ENCODE data around the gene DRAM2. TPM values are rescaled to one million over a fixed set of nuclear protein-coding genes. Genes with fewer than 3 reads are reported as not detected.

DRAM2 gene
- total RNA-seq (31.9 TPM), polyA plus RNA-seq (ENCODE audit: insufficient read depth, low read depth, low replicate concordance) (54.5 TPM)
- long read RNA-seq, donor 1, partial matches to known transcripts = 0 of 8 reads
- long read RNA-seq, donor 1, other reads (novel, unspliced or antisense) = 7 of 8 reads
- long read RNA-seq, donor 2, partial matches to known transcripts = 0 of 9 reads
- long read RNA-seq, donor 2, other reads (novel, unspliced or antisense) = 6 of 9 reads
- long read RNA-seq, donor 3, partial matches to known transcripts = 0 of 2 reads
- long read RNA-seq, donor 3, other reads (novel, unspliced or antisense) = 0 of 2 reads
- long read RNA-seq, donor 4, transcript DRAM2-201 (9 exons, 2,246 nt) = major isoform, 5 of 10 reads
- long read RNA-seq, donor 4, partial matches to known transcripts = 0 of 10 reads
- long read RNA-seq, donor 4, other reads (novel, unspliced or antisense) = 5 of 10 reads
- long read RNA-seq, donor 5, partial matches to known transcripts = 0 of 1 reads
- long read RNA-seq, donor 5, other reads (novel, unspliced or antisense) = 0 of 1 reads
- long read RNA-seq, donor 6, partial matches to known transcripts = 0 of 15 reads
- long read RNA-seq, donor 6, other reads (novel, unspliced or antisense) = 11 of 15 reads
- long read RNA-seq, donor 7, partial matches to known transcripts = 1 of 27 reads
- long read RNA-seq, donor 7, other reads (novel, unspliced or antisense) = 26 of 27 reads
- long read RNA-seq, donor 8, partial matches to known transcripts = 0 of 2 reads
- long read RNA-seq, donor 8, other reads (novel, unspliced or antisense) = 0 of 2 reads
- long read RNA-seq, donor 9, partial matches to known transcripts = 0 of 6 reads
- long read RNA-seq, donor 9, other reads (novel, unspliced or antisense) = 6 of 6 reads
- long read RNA-seq, donor 10 = 0 reads

DNA sequence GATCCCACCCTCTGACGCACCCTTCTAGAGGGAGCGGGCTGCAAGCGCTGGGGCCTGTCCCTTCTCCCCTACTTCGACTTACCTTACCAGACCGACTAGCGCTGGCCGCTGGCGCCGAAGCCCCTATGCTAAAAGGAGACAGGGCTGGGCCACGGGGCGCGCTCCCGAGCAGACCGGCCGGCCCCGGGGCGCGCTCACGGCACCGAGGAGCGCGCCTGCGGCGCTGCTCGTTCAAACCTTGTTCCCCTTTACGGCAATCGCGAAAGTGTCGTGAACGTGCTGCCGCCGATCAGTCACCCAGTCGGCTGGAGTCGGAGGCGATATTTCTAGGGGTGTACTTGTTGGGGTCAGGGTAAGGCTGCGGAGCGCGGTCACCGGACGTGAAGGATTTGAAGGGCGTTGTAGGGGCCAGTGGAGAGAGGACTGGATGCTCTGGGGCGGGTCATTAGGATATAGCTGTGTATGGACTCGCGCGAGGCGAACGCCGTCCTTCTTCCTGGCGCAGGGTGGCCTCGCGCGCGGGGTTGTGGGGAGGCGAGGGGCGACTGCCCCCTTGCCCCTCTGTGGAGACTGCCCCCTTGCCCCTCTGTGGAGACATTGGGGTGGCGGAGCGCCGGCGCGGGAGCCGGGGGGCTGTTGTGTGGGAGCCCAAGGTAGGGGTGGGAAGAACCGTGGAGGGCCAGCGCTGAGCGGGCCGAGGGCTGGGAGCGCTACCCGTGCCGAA lies at the start of gene DRAM2, which contains the start of gene CEPT1:
Gene DRAM2, minus strand, starts transcription at position 138 of the 724 bp plus-strand sequence. CDS start 8,539 bp downstream, outside the sequence.
Gene CEPT1, plus strand, starts transcription at position 268 of the 724 bp plus-strand sequence. CDS start 7,492 bp downstream, outside the sequence.
- DNase-seq (peak; percentile 95 to 99 (median 97)), FAIRE-seq (no peak)
- intact Hi-C loops (cut with DNase I) = no loop called here
- no peaks in the 10 kb centered on the region for H3K36me3 ChIP-seq (ENCODE audit: control insufficient read depth in 2 of 3, insufficient read depth in 3 of 3, low read length in 3 of 3)
- peak within 1 kb of the TSS; percentile 90 to 96 for H3K27ac ChIP-seq (ENCODE audit: low read depth in 2 of 2, low read length in 2 of 2)
- TF ChIP-seq, protein P1, sequence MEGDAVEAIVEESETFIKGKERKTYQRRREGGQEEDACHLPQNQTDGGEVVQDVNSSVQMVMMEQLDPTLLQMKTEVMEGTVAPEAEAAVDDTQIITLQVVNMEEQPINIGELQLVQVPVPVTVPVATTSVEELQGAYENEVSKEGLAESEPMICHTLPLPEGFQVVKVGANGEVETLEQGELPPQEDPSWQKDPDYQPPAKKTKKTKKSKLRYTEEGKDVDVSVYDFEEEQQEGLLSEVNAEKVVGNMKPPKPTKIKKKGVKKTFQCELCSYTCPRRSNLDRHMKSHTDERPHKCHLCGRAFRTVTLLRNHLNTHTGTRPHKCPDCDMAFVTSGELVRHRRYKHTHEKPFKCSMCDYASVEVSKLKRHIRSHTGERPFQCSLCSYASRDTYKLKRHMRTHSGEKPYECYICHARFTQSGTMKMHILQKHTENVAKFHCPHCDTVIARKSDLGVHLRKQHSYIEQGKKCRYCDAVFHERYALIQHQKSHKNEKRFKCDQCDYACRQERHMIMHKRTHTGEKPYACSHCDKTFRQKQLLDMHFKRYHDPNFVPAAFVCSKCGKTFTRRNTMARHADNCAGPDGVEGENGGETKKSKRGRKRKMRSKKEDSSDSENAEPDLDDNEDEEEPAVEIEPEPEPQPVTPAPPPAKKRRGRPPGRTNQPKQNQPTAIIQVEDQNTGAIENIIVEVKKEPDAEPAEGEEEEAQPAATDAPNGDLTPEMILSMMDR (IDR thresholded peaks at IDR 0.05; ENCODE audit: borderline replicate concordance, extremely low read depth, insufficient read depth) = no peak
- H3K4me1 ChIP-seq (ENCODE audit: control insufficient read depth in 2 of 3, insufficient read depth in 2 of 3, low read depth in 1 of 3, low read length in 3 of 3) = peaks cover 0 to 8% (median 4%) of the 10 kb centered on the region in 3 donors
- H3K4me3 ChIP-seq (ENCODE audit: low read length in 3 of 3) = peak within 1 kb of the TSS; percentile 84 to 98 (median 96)
- no peaks in the 10 kb centered on the region for H3K27me3 ChIP-seq (ENCODE audit: control insufficient read depth, insufficient read depth, low read length)
- H3K9ac ChIP-seq (ENCODE audit: low read length in 3 of 3) = peak within 1 kb of the TSS; percentile 82 to 92 (median 86)
- H3K9me3 ChIP-seq (ENCODE audit: control insufficient read depth in 2 of 3, insufficient read depth in 1 of 3, low read length in 3 of 3) = no peaks in the 10 kb centered on the region

DNA sequence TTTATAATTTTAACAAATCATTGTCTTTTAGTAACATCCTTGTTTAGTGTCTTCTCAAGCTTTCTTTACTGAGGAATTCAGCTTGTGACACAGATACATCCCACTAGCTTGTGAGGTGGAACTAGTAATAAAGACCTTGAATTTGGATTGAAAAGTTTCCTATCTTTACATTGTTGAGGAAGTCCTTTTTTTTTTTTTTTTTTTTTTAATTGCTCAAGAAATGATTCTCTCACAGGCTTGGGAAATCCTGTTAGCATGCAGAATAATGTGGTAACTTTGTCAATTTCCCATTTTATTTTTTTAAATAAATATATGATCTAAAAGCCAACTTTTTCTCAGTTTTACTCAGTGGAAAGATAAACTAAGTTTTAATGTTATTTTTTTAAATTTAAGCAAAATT lies 44.8 kb upstream of the DRAM2 start:
- Histone ChIP-seq H3K4me1 (ENCODE audit: control insufficient read depth in 2 of 3, insufficient read depth in 2 of 3, low read depth in 1 of 3, low read length in 3 of 3) (no peaks in the 10 kb centered on the region), H3K9me3 (ENCODE audit: control insufficient read depth in 2 of 3, insufficient read depth in 1 of 3, low read length in 3 of 3) (no peaks in the 10 kb centered on the region), H3K27ac (ENCODE audit: low read depth in 2 of 2, low read length in 2 of 2) (no peak overlapping the region), H3K4me3 (ENCODE audit: low read length in 3 of 3) (no peak overlapping the region), H3K9ac (ENCODE audit: low read length in 3 of 3) (no peak overlapping the region), H3K36me3 (ENCODE audit: control insufficient read depth in 2 of 3, insufficient read depth in 3 of 3, low read length in 3 of 3) (peaks cover 0 to 36% (median 11%) of the 10 kb centered on the region in 3 donors), H3K27me3 (ENCODE audit: control insufficient read depth, insufficient read depth, low read length) (no peaks in the 10 kb centered on the region)
- TF ChIP-seq, protein P1 (IDR thresholded peaks at IDR 0.05; ENCODE audit: borderline replicate concordance, extremely low read depth, insufficient read depth) = no peak
- DNase-seq = no peak
- peak; percentile 71 for FAIRE-seq
- intact Hi-C loops (cut with DNase I) = no loop called here

DNA sequence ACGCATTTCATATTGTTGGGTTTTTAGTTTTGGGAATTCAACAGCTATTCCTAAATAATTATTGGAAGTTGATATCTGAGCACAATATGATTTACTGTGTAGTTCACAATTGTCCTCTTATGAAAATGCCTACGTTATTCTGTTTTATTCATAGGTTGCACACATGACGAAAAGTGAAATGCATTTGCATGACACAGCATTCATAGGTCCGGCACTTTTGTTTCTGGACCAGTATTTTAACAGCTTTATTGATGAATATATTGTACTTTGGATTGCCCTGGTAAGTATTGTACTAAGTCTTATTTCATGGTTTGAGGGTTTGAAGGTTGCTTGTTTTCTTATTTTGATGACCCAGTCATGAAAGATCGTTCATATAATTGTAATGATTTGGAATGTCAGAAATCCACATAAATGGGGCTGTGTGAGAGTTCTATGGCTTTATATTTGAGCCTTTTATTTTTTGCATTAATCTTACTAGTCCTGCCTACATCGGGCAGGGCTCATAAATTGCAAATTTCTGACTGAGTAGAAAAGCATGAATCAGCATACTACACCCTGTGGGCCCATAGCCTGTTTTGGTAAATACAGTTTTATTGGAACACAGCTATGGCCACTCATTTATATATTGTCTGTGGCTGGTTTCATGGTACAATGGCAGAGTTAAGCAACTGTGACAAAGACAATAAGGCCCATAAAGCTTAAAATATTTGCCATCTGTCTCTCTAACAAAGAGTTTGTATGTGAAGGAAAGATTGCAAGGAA lies 43.6 kb upstream of the DRAM2 start:
- no peaks in the 10 kb centered on the region for H3K4me1 ChIP-seq (ENCODE audit: control insufficient read depth in 2 of 3, insufficient read depth in 2 of 3, low read depth in 1 of 3, low read length in 3 of 3)
- FAIRE-seq (no peak), DNase-seq (no peak)
- no peak overlapping the region for H3K27ac ChIP-seq (ENCODE audit: low read depth in 2 of 2, low read length in 2 of 2)
- intact Hi-C loops (cut with DNase I) = no loop called here
- H3K27me3 ChIP-seq (ENCODE audit: control insufficient read depth, insufficient read depth, low read length) = no peaks in the 10 kb centered on the region
- no peak overlapping the region for H3K4me3 ChIP-seq (ENCODE audit: low read length in 3 of 3)
- H3K36me3 ChIP-seq (ENCODE audit: control insufficient read depth in 2 of 3, insufficient read depth in 3 of 3, low read length in 3 of 3) = peaks cover 0 to 31% (median 11%) of the 10 kb centered on the region in 3 donors
- H3K9ac ChIP-seq (ENCODE audit: low read length in 3 of 3) = no peak overlapping the region
- H3K9me3 ChIP-seq (ENCODE audit: control insufficient read depth in 2 of 3, insufficient read depth in 1 of 3, low read length in 3 of 3) = no peaks in the 10 kb centered on the region
- TF ChIP-seq, protein P1 (IDR thresholded peaks at IDR 0.05; ENCODE audit: borderline replicate concordance, extremely low read depth, insufficient read depth) = no peak

Data from kidney (tissue), 22 donors.